GM19397 (cell line): ENCODE measurements around the gene MGP.

Source experiments
- ATAC-seq: cut with Tn5 transposase; IDR thresholded peaks from one replicate; pipeline ENCODE4 v1.9.1; 2021; ENCODE audit warnings: mild to moderate bottlenecking, moderate library complexity; ENCODE audit not compliant: unreplicated experiment

Gene MGP

GRCh38 chr12:14868916-14869506 lies 16.6 kb downstream of the MGP start:
- no peak for ATAC-seq

GRCh38 chr12:14860490-14860889 lies 25.2 kb downstream of the MGP start:
- no peak for ATAC-seq

GRCh38 chr12:14858513-14858912 lies 27.1 kb downstream of the MGP start:
- no peak for ATAC-seq

GRCh38 chr12:14854586-14855183 lies 31.0 kb downstream of the MGP start:
- ATAC-seq, result no peak

GRCh38 chr12:14853961-14854360 lies 31.7 kb downstream of the MGP start:
- ATAC-seq, result no peak

GRCh38 chr12:14852880-14853279 lies 32.8 kb downstream of the MGP start:
- no peak for ATAC-seq

- ATAC-seq, result peak; percentile 62
Measured at GRCh38 chr12:14850929-14851663, 34.6 kb downstream of the MGP start.

- ATAC-seq, result no peak
Measured at GRCh38 chr12:14849661-14850060, 36.0 kb downstream of the MGP start.

- ATAC-seq, result no peak
Measured at GRCh38 chr12:14846876-14847580, 38.6 kb downstream of the MGP start.

- no peak for ATAC-seq
Measured at GRCh38 chr12:14846042-14846587, 39.5 kb downstream of the MGP start.

GRCh38 chr12:14845350-14845750 lies 40.3 kb downstream of the MGP start:
- ATAC-seq, result no peak

GRCh38 chr12:14844401-14844800 lies 41.3 kb downstream of the MGP start:
- ATAC-seq, result no peak

GRCh38 chr12:14843425-14843887 lies 42.2 kb downstream of the MGP start, which contains the start of gene ART4:
TSS of gene ART4 (minus strand) at chr12:14843526. CDS start at chr12:14843113, 413 bp downstream.
- ATAC-seq, result no peak

GRCh38 chr12:14842315-14842714 lies 43.3 kb downstream of the MGP start:
- ATAC-seq, result no peak

GRCh38 chr12:14841761-14842160 lies 43.9 kb downstream of the MGP start:
- no peak for ATAC-seq

- no peak for ATAC-seq
Measured at GRCh38 chr12:14840616-14841015, 45.0 kb downstream of the MGP start.

GRCh38 chr12:14839262-14839661 lies 46.4 kb downstream of the MGP start:
- ATAC-seq, result no peak

GRCh38 chr12:14836336-14837210 lies 49.1 kb downstream of the MGP start:
- ATAC-seq, result no peak

GRCh38 chr12:14834509-14834908 lies 51.1 kb downstream of the MGP start:
- ATAC-seq, result no peak

GRCh38 chr12:14833952-14834351 lies 51.7 kb downstream of the MGP start:
- no peak for ATAC-seq
